Measurements from ENCODE around the gene PTH1R. TPM values are rescaled to one million over a fixed set of nuclear protein-coding genes. Genes with fewer than 3 reads are reported as not detected.

PTH1R gene
- total and polyA plus RNA-seq, 10 of the 15 experiments (the other 5 are each of a cell fraction or from before 2014, with no cell fraction given), result not detected

DNA sequence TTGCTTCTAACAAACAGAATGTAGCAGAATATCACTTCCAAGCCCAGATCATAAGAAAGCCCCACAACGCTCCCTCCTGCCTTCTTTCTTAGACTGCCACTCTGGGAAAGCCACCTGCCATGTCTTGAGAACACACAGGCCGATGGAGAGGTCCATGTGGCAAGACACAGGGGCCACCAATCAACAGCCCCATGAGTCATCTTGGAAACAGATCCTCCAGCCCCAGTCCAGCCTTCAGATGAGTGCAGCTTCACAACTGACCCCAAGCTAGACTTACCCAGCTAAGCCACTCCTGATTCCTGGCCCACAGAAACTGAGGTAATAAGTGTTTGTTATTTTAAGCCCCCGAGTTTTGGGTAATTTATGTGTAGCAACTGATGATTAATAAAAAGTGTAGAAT is 39.7 kb downstream of the PTH1R start:
- Histone ChIP-seq H3K4me2 (ENCODE audit: control insufficient read depth, insufficient read depth) (no peak overlapping the region), H3K9ac (ENCODE audit: control insufficient read depth, insufficient read depth, low read length) (no peak overlapping the region), H4K20me1 (ENCODE audit: control insufficient read depth, insufficient read depth) (no peaks in the 10 kb centered on the region), H2AFZ (ENCODE audit: control insufficient read depth, low read depth, low read length) (no peak overlapping the region), H3K79me2 (ENCODE audit: control insufficient read depth, insufficient read depth, low read length) (no peaks in the 10 kb centered on the region; the same call in 1 of the 2 replicates), H3K27ac (ENCODE audit: control insufficient read depth, insufficient read depth) (no peak overlapping the region), H3K4me1 (ENCODE audit: control insufficient read depth, insufficient read depth, low read length) (peaks cover 8% of the 10 kb centered on the region; the same call in 1 of the 2 replicates), H3K36me3 (ENCODE audit: control insufficient read depth in 2 of 2, insufficient read depth in 2 of 2, low read length in 1 of 2) (peaks cover 19 to 52% of the 10 kb centered on the region in 2 experiments), H3K4me3 (no peak overlapping the region), H3K27me3 (replicated peaks in 1 of 2; ENCODE audit: control insufficient read depth in 2 of 2, insufficient read depth in 2 of 2, low read length in 1 of 2) (no peaks in the 10 kb centered on the region), H3K9me3 (replicated peaks; ENCODE audit: control insufficient read depth, insufficient read depth, low read length) (peaks cover 17% of the 10 kb centered on the region; the same call in 2 of the 3 replicates)
- SMC1A ChIA-PET (ENCODE audit: uncharacterized antibody, unreplicated experiment), result interaction anchor here (1.1 kb wide), 1 partner anchor 9 kb away, joined by 3 read pairs; no protein-coding TSS in a partner anchor
- in situ Hi-C loops (cut with MboI) (no loop called here), intact Hi-C loops (cut with micrococcal nuclease; ENCODE audit: unreplicated experiment) (no loop called here)
- WGBS (ENCODE audit: insufficient coverage, insufficient replicate concordance, low lambda C conversion rate, missing lambda C conversion rate), result 83% methylated on average over 3 of the region's 3 CpGs
- DNase-seq (ENCODE audit: low read depth, low spot score) (no peak), FAIRE-seq (no peak), ATAC-seq (no peak)
- RAD21 ChIA-PET (ENCODE audit: unreplicated experiment), result interaction anchor here (0.7 kb wide), 1 partner anchor 9 kb away, joined by 3 read pairs; no protein-coding TSS in a partner anchor
- TF ChIP-seq STAT3 (IDR thresholded peaks at IDR 0.05; ENCODE audit: low read depth, low read length) (no peak), POLR2A (IDR thresholded peaks at IDR 0.05; ENCODE audit: low read depth, low read length) (0 out of 2 replicates have a peak, but pooled peaks have one; percentile 19), RB1 (IDR thresholded peaks at IDR 0.05; ENCODE audit: borderline replicate concordance) (no peak), NBN (IDR thresholded peaks at IDR 0.05) (no peak)
- TF ChIP-seq, protein P1, sequence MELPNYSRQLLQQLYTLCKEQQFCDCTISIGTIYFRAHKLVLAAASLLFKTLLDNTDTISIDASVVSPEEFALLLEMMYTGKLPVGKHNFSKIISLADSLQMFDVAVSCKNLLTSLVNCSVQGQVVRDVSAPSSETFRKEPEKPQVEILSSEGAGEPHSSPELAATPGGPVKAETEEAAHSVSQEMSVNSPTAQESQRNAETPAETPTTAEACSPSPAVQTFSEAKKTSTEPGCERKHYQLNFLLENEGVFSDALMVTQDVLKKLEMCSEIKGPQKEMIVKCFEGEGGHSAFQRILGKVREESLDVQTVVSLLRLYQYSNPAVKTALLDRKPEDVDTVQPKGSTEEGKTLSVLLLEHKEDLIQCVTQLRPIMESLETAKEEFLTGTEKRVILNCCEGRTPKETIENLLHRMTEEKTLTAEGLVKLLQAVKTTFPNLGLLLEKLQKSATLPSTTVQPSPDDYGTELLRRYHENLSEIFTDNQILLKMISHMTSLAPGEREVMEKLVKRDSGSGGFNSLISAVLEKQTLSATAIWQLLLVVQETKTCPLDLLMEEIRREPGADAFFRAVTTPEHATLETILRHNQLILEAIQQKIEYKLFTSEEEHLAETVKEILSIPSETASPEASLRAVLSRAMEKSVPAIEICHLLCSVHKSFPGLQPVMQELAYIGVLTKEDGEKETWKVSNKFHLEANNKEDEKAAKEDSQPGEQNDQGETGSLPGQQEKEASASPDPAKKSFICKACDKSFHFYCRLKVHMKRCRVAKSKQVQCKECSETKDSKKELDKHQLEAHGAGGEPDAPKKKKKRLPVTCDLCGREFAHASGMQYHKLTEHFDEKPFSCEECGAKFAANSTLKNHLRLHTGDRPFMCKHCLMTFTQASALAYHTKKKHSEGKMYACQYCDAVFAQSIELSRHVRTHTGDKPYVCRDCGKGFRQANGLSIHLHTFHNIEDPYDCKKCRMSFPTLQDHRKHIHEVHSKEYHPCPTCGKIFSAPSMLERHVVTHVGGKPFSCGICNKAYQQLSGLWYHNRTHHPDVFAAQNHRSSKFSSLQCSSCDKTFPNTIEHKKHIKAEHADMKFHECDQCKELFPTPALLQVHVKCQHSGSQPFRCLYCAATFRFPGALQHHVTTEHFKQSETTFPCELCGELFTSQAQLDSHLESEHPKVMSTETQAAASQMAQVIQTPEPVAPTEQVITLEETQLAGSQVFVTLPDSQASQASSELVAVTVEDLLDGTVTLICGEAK (IDR thresholded peaks at IDR 0.05; ENCODE audit: borderline replicate concordance), result no peak
- POLR2A ChIA-PET, result interaction anchor here (1.1 kb wide), 1 partner anchor 17 kb away, joined by 3 read pairs; no protein-coding TSS in a partner anchor
- BruUV-seq (replicated peaks), result no TSS peak
- CTCF ChIA-PET, result interaction anchor here (3.1 kb wide), 1 partner anchor 8 kb away, joined by 13 read pairs; no protein-coding TSS in a partner anchor

Measured in GM12878 (cell line).